K562 (cell line): ENCODE measurements around the gene SMIM17. TPM values are rescaled to one million over a fixed set of nuclear protein-coding genes. Genes with fewer than 3 reads are reported as not detected.

ENCODE experiments used
- ATAC-seq: fragments of 200-7000 bp; cut with Tn5 transposase; 3 replicates; pipeline ENCODE4 v1.9.1; 2020; ENCODE audit warnings: moderate library complexity
- BruUV-seq: library from RNA; stranded (reverse); fragments of 400-500 nt; replicated peaks from 2 replicates; lab custom pipeline; 2021; lab: Mats Ljungman, UMichigan
- CTCF ChIA-PET: fragments of 300-600 bp; formaldehyde crosslinking; extraction: SDS; loops from one replicate; lab custom pipeline; 2021; ENCODE audit warnings: low intra/inter-chr PET ratio; lab: Yijun Ruan, JAX
- POLR2A ChIA-PET: fragments of 300-600, 350-650 bp; sonication (Branson Sonifier 250); formaldehyde crosslinking; extraction: SDS; loops from one replicate; lab custom pipeline; 2021; ENCODE audit warnings: antibody characterized with exemption, inconsistent platforms; lab: Yijun Ruan, JAX
- DNase-seq, 4 experiments: peaks; one replicate each; pipeline versions ENCODE4 v3.0.0 to v3.0.0-alpha.2; 2011 to 2018; ENCODE audit warnings: low spot score in 3 of 4, mixed read lengths in 3 of 4; ENCODE audit errors: extremely low read depth in 1 of 4
- FAIRE-seq: peaks from 2 replicates; lab custom pipeline; 2011; peaks lifted over from hg19 to GRCh38; lab: Jason Lieb, UNC
- H2AFZ ChIP-seq: 2 replicates; pipeline ENCODE4 v1.6.0; 2011; ENCODE audit warnings: low read depth, low read length, control low read depth, inconsistent platforms
- H3K27ac ChIP-seq: fragments of 200-600 bp; 3 replicates; pipeline ENCODE4 v1.8.0; 2011; ENCODE audit warnings: low read depth, mild to moderate bottlenecking, control low read depth, inconsistent platforms, low read length, moderate library complexity, mixed read lengths; ENCODE audit errors: extremely low read depth
- H3K27me3 ChIP-seq, 2 experiments: fragments of 300-600 bp in 1 of 2; 2 replicates in 1 of 2; 3 replicates in 1 of 2; pipeline versions ENCODE4 v1.6.0 to v1.8.0; 2011; ENCODE audit warnings: inconsistent platforms in 2 of 2, low read length in 2 of 2, mild to moderate bottlenecking in 1 of 2, mixed read lengths in 1 of 2, moderate library complexity in 1 of 2; ENCODE audit not compliant: control insufficient read depth in 2 of 2, insufficient read depth in 2 of 2
- H3K36me3 ChIP-seq: fragments of 300-600 bp; 3 replicates; pipeline ENCODE4 v1.8.0; 2011; ENCODE audit warnings: mild to moderate bottlenecking, low read length, inconsistent platforms; ENCODE audit not compliant: control insufficient read depth, insufficient read depth
- H3K4me1 ChIP-seq, 2 experiments: fragments of 200-600 bp in 1 of 2; replicated peaks in 1 of 2; 2 replicates in 1 of 2; 3 replicates in 1 of 2; pipeline versions ENCODE4 v1.5.1 to v1.8.0; 2011; ENCODE audit warnings: inconsistent platforms in 2 of 2, low read length in 2 of 2, mild to moderate bottlenecking in 1 of 2, mixed read lengths in 1 of 2, moderate library complexity in 1 of 2; ENCODE audit not compliant: control insufficient read depth in 2 of 2, insufficient read depth in 2 of 2
- H3K4me2 ChIP-seq: 2 replicates; pipeline ENCODE4 v1.6.1; 2011; ENCODE audit warnings: low read length, control low read depth, inconsistent platforms, mixed read lengths; ENCODE audit not compliant: insufficient read depth
- H3K4me3 ChIP-seq: fragments of 200-600 bp; sonication (generic), shearing (Covaris generic); 2 replicates; pipeline ENCODE4 v1.5.1; 2016; ENCODE audit warnings: control low read depth, inconsistent platforms
- H3K79me2 ChIP-seq: fragments of 200-600 bp; 3 replicates; pipeline ENCODE4 v1.8.0; 2011; ENCODE audit warnings: low read length, inconsistent platforms; ENCODE audit not compliant: control insufficient read depth, insufficient read depth
- H3K9ac ChIP-seq, 2 experiments: 2 replicates each; pipeline versions ENCODE4 v1.6.0 to v1.6.1; 2011; ENCODE audit warnings: low read depth in 2 of 2, low read length in 2 of 2, control low read depth in 1 of 2, inconsistent platforms in 1 of 2, mild to moderate bottlenecking in 1 of 2, mixed read lengths in 1 of 2; ENCODE audit not compliant: insufficient read depth in 1 of 2
- H3K9me1 ChIP-seq: one replicate; pipeline ENCODE4 v1.6.0; 2011; ENCODE audit warnings: inconsistent platforms, mild to moderate bottlenecking, low read length, moderate library complexity; ENCODE audit not compliant: control insufficient read depth, insufficient read depth
- H3K9me3 ChIP-seq: replicated peaks from 2 replicates; pipeline ENCODE4 v1.5.1; 2011; ENCODE audit warnings: low read depth, low read length, inconsistent platforms; ENCODE audit not compliant: control insufficient read depth, insufficient read depth
- H4K20me1 ChIP-seq: replicated peaks from 2 replicates; pipeline ENCODE4 v1.6.1; 2011; ENCODE audit warnings: low read length, inconsistent platforms, mixed read lengths; ENCODE audit not compliant: control insufficient read depth, insufficient read depth
- CCNT2 ChIP-seq: IDR thresholded peaks from 2 replicates; pipeline ENCODE4 v1.6.1; 2011; ENCODE audit warnings: borderline replicate concordance, low read depth, mild to moderate bottlenecking, moderate library complexity, mixed read lengths, low read length; ENCODE audit not compliant: insufficient read length; ENCODE audit errors: extremely low read depth
- EWSR1 ChIP-seq: fragments of 450-650 bp; IDR thresholded peaks from 2 replicates; pipeline ENCODE4 v1.6.1; 2018; ENCODE audit warnings: borderline replicate concordance, mild to moderate bottlenecking, low read depth, moderate library complexity; ENCODE audit not compliant: partially characterized antibody
- GABPA ChIP-seq: fragments of 200-800 bp; sonication (Bioruptor generic); conservative IDR thresholded peaks from 2 replicates; pipeline ENCODE4 v1.6.1; 2016; ENCODE audit warnings: low read depth, missing genetic modification characterization, missing compliant biosample characterization
- GTF2A2 ChIP-seq: IDR thresholded peaks from 2 replicates; pipeline ENCODE4 v1.6.1; 2016; ENCODE audit warnings: mild to moderate bottlenecking, missing genetic modification characterization, missing compliant biosample characterization
- HDAC2 ChIP-seq: fragments of 450-650 bp; IDR thresholded peaks from 2 replicates; pipeline ENCODE4 v1.6.1; 2016; ENCODE audit warnings: mild to moderate bottlenecking
- MBD2 ChIP-seq: sonication (generic); IDR thresholded peaks from 2 replicates; pipeline ENCODE4 v1.6.1; 2016; ENCODE audit warnings: low read depth, borderline replicate concordance
- MXD1 ChIP-seq: fragments of 250-450 bp; sonication (Bioruptor Pico); IDR thresholded peaks from 2 replicates; pipeline ENCODE4 v1.8.0; 2021; ENCODE audit warnings: borderline replicate concordance, mild to moderate bottlenecking, moderate library complexity; ENCODE audit not compliant: poor library complexity, severe bottlenecking
- RBM22 ChIP-seq: fragments of 200-400 bp; formaldehyde crosslinking; IDR thresholded peaks from 2 replicates; pipeline ENCODE4 v1.6.1; 2018; ENCODE audit warnings: low read length, low read depth; ENCODE audit not compliant: poor library complexity, severe bottlenecking
- RBM34 ChIP-seq: fragments of 200-400 bp; formaldehyde crosslinking; IDR thresholded peaks from 2 replicates; pipeline ENCODE4 v1.6.1; 2018; ENCODE audit warnings: low read length, borderline replicate concordance; ENCODE audit not compliant: insufficient read depth
- TEAD1 ChIP-seq, 2 experiments: fragments of 450-650 bp in 1 of 2; sonication (generic) in 1 of 2; formaldehyde crosslinking; IDR thresholded peaks; 2 replicates each; pipeline versions ENCODE4 v1.4.0 to v1.8.0; 2020 to 2022; ENCODE audit warnings: mild to moderate bottlenecking in 2 of 2, missing genetic modification reagents in 1 of 2
- ZNF146 ChIP-seq: IDR thresholded peaks from one replicate; pipeline ENCODE4 v1.6.1; 2018; ENCODE audit warnings: missing compliant biosample characterization; ENCODE audit not compliant: unreplicated experiment
- WGBS: fragments of 100-300 bp; shearing (Covaris generic); methylation state at CpG from one replicate; pipeline ENCODE4 v1.1.6; 2016; ENCODE audit warnings: low coverage, mixed read lengths; ENCODE audit not compliant: insufficient coverage; ENCODE audit errors: missing lambda C conversion rate; 5-methylcytosine and 5-hydroxymethylcytosine counted together
- in situ Hi-C: fragments of 300-500 bp; cut with MboI; formaldehyde crosslinking; loops from 4 replicates; pipeline ENCODE4 v1.15.0; 2018; ENCODE audit warnings: inconsistent platforms, mixed read lengths
- intact Hi-C: fragments of 100-400 bp; cut with micrococcal nuclease; formaldehyde crosslinking; loops from 2 replicates; pipeline ENCODE4 v1.14.2; 2022
- polyA plus RNA-seq, 8 experiments: library from polyadenylated mRNA; depleted of rRNA in 4 of 8; stranded (reverse) in 5 of 8; unstranded in 3 of 8; fragments of >200 nt; fragmentation: Nextera tagmentation in 2 of 8; fragmentation: Illumina TruSeq in 1 of 8; extraction: Ambion mirVana in 2 of 8; extraction: Trizol in 1 of 8; gene quantifications; 2 replicates each; pipeline versions ENCODE4 v1.2.1 to v1.2.3, GENCODE V29; 2011 to 2014; ENCODE audit warnings: inconsistent platforms in 1 of 8, missing spikeins in 1 of 8
- total RNA-seq, 7 experiments: library from RNA; depleted of rRNA in 6 of 7; stranded (reverse); fragments of >200 nt in 6 of 7; fragmentation: Illumina TruSeq in 2 of 7; extraction: Trizol in 2 of 7; gene quantifications; 2 replicates each; pipeline versions ENCODE4 v1.2.1 to v1.2.3, GENCODE V29; 2011 to 2021; ENCODE audit warnings: low replicate concordance in 1 of 7
- TF ChIP-seq, protein P1 (sequence below): fragments of 200-400 bp; formaldehyde crosslinking; IDR thresholded peaks from 2 replicates; pipeline ENCODE4 v1.6.1; 2017; ENCODE audit warnings: mild to moderate bottlenecking, low read depth, low read length, moderate library complexity

SMIM17 gene
- total and polyA plus RNA-seq, 9 of the 15 experiments (the other 6 are each of a cell fraction or from before 2014, with no cell fraction given) = not detected

- Histone ChIP-seq H3K4me1 (no peaks in the 10 kb centered on the region), H2AFZ (no peak overlapping the region), H4K20me1 (no peaks in the 10 kb centered on the region), H3K9me3 (peaks cover 2% of the 10 kb centered on the region; the same call in 1 of the 2 replicates), H3K4me2 (no peak overlapping the region), H3K4me3 (no peak overlapping the region), H3K9ac (no peak overlapping the region), H3K9me1 (no peaks in the 10 kb centered on the region), H3K27me3 (no peaks in the 10 kb centered on the region), H3K27ac (no peak overlapping the region), H3K36me3 (no peaks in the 10 kb centered on the region), H3K79me2 (no peaks in the 10 kb centered on the region)
- no peak for ATAC-seq
- WGBS = under 1% methylated on average over 8 of the region's 8 CpGs
- no TSS peak for BruUV-seq
- in situ Hi-C loops = no loop called here
- no peak for DNase-seq
- TF ChIP-seq RBM34 = no peak
- TF ChIP-seq CCNT2 = no peak
- TF ChIP-seq GTF2A2 = no peak
- TF ChIP-seq MXD1 = no peak
- no peak for TF ChIP-seq GABPA (tag)
- TF ChIP-seq TEAD1 (CRISPR knock-in tag; IDR thresholded peaks at IDR 0.05) = no peak
- no peak for TF ChIP-seq ZNF146
- TF ChIP-seq EWSR1 = no peak
- TF ChIP-seq RBM22 = no peak
- TF ChIP-seq, protein P1, sequence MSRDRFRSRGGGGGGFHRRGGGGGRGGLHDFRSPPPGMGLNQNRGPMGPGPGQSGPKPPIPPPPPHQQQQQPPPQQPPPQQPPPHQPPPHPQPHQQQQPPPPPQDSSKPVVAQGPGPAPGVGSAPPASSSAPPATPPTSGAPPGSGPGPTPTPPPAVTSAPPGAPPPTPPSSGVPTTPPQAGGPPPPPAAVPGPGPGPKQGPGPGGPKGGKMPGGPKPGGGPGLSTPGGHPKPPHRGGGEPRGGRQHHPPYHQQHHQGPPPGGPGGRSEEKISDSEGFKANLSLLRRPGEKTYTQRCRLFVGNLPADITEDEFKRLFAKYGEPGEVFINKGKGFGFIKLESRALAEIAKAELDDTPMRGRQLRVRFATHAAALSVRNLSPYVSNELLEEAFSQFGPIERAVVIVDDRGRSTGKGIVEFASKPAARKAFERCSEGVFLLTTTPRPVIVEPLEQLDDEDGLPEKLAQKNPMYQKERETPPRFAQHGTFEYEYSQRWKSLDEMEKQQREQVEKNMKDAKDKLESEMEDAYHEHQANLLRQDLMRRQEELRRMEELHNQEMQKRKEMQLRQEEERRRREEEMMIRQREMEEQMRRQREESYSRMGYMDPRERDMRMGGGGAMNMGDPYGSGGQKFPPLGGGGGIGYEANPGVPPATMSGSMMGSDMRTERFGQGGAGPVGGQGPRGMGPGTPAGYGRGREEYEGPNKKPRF = no peak
- no peak for TF ChIP-seq HDAC2
- TF ChIP-seq MBD2 = no peak
- intact Hi-C loops = no loop called here
- ChIA-PET POLR2A (interaction anchor here (0.8 kb wide), 1 partner anchor 143 kb away, joined by 4 read pairs; no protein-coding TSS in a partner anchor), CTCF (no interaction called here)
- no peak for FAIRE-seq
Measured at GRCh38 chr19:56619121-56619520, 23.8 kb upstream of the SMIM17 start.
